Stimulated activated CD8-positive, alpha-beta memory T cell treated with anti-CD3 and anti-CD28 coated beads, Interleukin-7, amount 100 ng/mL, for 48 hours (primary cell): Measurements from ENCODE around the gene DTX1.
"Not testable (repeated sequence)": the region's sequence is repeated elsewhere in the genome, so short reads cannot be mapped to it uniquely, and the experiment has no call there.

Experiments
- DNase-seq, 2 donors: peaks; one replicate each; pipeline ENCODE4 v3.0.0-alpha.2; 2020; ENCODE audit warnings: low read depth in 1 of 2; ENCODE audit errors: extremely low read depth in 1 of 2

DTX1 gene

DNA sequence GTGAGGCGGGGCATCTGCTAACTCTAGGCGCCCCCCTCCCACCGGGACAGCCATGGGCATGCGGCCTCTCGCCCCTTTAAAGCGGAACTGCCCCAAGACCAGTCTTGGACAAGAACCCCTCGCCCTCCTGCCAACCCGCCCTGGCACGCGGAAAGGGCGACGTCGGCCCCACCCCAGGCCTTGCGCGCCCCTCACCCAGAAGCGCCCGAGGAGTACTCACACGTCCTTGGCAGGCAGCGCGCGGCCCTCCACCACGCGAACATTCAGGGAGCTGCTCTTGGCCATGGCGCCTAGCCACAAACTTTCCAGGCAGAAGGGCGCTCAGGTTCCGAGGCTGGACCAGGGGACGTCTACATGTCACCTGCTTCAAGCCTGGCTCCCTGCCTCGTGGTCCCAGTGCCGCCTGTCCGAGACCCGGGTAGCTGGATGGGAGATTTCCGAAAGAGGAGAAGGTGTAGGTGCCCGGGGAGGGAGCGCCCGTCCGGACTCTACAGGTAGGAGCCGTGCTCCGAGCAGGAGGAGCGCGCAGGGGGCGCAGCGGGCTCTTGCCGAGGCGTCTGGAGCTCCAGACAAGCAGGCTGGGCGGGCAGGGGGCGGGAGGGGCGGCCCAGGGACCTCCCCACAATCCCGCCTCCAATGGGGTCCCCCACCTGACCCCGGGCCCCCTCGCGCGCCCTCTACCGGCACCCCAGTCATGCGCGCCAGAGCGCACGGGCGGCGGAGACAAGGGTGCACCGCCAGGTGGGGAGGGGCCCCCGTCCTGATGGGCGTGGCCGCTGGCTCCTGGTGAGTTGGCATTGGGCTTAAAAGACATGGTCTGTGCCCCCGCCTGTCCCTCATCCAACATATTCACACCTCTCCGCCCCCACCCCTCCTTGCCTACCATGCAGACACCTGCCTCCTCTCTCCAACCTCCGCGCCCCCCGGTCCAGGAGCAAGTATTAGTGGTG lies 78.9 kb downstream of the DTX1 start, which contains the start of gene RASAL1:
TSS of gene RASAL1 (minus strand) at position 584 of the 950 bp plus-strand sequence. CDS start at position 285, 299 bp downstream.
- DNase-seq: peak; percentile 56 to 83

GRCh38 chr12:113136128-113136989 lies 79.8 kb downstream of the DTX1 start:
- DNase-seq: peak; percentile 28 to 66

DNA sequence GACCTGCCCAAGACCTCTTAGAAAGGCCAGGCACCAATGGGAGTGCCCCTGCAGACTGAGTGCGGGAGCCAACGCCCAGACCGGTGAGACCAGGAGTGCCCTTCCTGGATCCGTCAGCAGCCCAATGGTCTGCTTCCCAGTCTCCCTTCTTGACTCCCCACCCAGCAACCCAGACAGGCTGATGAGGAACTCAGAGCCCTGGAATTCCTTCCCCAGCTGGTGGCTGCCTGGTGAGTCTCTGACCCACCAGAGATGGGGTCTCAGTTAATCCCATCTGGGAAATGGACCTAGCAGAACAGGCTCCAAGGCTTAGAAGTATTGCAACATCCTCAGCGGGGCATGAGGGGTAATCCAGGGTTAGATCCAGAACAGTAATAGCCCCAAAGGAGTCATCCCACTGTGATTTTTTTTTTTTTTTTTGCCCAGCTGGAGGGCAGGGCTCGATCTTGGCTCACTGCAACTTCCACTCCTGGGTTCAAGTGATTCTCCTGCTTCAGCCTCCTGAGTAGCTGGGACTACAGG lies 80.5 kb downstream of the DTX1 start:
- no peak for DNase-seq

DNA sequence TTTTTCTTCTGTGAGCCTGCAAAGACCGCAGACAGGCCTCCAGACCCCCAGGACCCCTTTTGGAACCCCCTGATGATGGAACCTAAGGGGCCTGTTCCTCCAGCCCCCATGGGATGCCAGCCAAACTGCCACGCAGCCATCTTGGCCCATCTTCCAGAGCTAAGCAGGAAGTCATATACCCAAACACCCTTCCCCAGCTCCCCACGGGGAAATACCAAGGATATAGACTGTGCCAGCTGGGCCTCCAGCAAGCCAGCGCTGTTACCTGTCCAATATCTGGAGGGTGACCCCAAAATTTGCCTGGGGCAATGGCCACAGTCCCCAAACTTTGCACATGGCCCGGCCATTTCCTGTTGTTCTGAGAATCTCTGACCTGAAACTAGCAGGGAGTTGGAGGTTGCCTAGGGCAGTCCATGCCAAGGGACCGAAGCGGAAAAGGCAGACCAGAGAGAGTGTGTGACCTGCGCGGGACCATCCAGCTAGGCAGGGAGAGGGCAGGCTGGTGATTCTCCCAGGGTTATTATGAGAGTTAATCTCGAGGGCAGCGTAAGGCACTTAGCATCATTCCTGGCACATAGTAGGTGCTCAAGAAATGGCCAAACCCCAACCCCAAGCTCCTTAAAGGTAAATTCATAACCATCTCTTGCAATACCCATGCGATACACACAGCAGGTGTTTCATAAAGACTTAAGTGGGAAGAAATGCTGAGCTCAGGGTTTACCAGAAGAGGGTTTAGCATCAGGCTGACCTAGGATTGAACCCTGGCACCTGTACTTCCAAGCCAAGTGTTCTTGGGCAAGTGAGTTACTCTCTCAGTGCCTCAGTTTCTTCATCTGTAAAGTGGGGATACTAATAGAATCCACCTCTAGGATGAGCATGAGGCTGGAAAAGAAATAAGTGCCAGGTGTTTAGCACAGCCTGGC lies 81.6 kb downstream of the DTX1 start:
- no peak for DNase-seq

DNA sequence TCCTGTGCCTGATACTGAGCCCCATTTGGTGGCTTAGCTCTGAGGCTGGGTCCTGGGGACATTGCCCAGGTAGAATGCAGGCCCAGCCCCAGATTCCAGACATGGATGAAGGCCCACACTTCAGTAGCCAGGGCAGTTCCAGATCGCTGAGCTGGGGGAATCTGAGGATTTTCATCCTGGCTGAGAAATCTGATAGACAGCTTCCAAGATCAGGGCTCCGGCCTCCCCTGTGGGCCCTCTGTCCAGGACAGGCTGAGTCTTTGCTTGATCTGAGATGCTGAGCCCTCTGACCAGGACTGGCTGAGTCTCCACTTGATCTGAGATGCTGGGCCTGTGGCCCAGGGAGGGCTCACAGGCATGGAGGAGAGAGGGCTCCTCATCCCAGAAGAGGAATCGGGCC lies 82.3 kb downstream of the DTX1 start:
- no peak for DNase-seq

- DNase-seq: no peak
Measured at GRCh38 chr12:113140706-113141105, 84.2 kb downstream of the DTX1 start.

DNA sequence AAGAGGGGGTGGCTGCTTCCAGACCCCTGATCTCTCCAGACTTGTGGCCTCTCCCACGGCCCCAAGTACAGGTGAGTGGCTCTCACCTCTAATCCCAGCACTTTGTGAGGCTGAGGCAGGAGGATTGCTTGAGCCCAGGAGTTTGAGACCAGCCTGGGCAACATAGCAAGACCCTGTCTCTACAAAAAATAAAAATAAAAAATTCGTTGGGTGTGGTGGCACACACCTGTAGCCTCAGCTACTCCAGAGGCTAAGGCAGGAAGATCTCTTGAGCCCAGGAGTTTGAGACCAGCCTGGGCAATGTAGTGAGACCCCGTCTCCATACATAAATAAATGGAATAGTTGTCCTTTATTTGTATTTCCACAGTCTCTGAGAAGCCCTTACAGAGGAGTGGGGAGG lies 85.2 kb downstream of the DTX1 start:
- DNase-seq: not testable (repeated sequence)

GRCh38 chr12:113142173-113142885 lies 85.8 kb downstream of the DTX1 start:
- no peak for DNase-seq

DNA sequence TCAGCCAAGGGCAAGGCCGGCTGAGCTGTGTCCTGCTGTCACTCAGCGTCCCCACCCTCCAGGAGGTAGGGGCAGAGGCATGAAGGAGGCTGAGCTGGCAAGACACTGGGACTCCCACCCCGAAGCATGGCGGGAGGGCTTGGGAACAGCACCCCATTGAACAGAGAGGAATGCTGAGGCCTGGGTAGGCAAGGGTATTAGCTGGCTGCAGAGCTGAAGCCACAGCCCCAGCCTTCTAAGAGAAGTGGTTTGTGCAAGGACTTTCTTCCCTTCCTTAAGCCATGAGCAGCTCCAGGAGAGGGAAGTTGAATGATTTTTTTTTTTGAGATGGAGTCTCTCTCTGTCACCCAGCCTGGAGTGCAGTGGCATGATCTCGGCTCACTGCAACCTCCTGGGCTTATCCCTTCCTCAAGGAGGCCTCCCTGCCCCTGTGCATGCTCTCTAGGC lies 86.4 kb downstream of the DTX1 start:
- no peak for DNase-seq

DNA sequence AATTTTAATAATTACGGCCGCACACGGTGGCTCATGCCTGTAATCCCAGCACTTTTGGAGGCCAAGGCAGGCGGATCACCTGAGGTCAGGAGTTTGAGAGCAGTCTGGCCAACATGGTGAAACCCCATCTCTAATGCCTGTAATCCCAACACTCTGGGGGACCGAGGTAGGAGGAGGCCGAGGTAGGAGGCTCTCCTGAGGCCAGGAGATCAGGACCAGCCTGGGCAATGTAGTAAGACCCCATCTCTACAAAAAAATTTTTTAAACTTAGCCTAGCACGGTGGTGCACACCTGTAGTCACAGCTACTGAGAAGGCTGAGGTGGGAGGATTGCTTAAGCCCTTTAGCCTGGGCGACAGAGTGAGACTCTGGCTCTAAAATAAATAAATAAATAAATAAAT lies 87.4 kb downstream of the DTX1 start:
- DNase-seq: no peak

DNA sequence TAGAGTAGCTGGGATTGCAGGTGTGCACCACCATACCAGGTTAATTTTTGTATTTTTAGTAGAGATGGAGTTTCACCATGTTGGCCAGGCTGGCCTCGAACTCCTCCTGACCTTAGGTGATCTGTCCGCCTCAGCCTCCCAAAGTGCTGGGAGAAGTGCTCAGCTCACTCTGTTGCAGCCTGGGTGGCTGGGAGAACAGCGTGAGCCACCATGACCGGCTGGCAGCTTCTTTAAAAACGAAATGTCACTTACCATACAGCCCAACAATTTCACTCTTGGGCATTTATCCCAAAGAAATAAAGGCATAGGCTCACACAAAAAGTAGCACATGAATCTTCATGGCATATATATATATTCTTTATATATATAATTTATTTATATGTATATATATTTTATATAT lies 88.3 kb downstream of the DTX1 start:
- DNase-seq: no peak

DNA sequence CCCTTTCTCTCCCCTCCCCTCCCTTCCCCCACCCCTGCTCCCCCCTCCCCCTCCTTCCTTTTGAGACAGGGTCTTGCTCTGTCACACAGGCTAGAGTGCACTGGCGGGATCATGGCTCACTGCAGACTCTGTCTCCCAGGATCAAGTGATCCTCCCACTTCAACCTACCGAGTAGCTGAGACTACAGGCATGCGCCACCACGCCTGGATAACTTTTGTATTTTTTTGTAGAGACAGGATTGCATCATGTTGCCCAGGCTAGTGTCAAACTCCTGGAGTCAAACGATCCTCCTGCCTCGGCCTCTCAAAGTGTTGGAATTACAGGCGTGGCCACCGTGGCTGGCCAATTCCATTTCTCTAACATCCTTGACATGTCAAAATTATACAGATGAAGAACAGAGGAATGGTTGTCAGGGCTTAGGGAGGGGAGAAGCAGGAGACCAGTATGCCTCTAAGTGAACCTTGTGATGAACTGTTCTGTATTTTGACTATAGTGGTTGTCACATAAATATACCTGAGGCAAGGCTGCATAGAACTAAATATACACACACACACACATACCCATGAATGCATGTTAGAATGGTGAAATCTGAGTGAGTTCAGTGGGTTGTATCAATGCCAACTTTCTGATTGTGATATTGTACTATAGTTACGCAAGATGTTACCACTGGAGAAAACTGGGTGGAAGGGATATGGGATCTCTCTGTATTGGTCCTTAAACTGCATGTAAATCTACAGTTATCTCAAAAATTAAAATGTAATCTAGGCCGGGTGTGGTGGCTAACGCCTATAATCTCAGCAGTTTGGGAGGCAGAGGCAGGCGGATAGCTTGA lies 89.4 kb downstream of the DTX1 start:
- no peak for DNase-seq

DNA sequence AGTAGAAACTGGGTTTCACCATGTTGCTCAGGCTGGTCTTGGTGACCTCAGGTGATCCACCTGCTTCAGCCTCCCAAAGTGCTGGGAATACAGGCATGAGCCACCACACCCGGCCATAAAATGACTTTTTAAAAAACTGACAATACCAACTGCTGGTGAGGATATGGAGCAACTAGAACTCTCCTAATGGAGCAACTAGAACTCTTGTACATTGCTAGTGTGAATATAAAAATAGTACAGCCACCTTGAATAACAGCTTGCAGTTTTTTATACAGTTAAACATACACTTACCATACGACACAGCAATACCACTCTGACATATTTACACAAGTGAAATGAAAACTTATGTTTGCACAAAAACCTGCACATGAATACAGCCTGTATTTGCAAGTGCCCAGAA lies 90.5 kb downstream of the DTX1 start:
- no peak for DNase-seq
